ENCODE data around the gene HMGCL.

The HMGCL gene

GRCh38 chr1:23779826-23780371 is 45.3 kb downstream of the HMGCL start:
- no peak for DNase-seq (ENCODE audit: low spot score)
- TF ChIP-seq CTCF (IDR thresholded peaks at IDR 0.05): no peak
- Histone ChIP-seq H3K27ac (no peak overlapping the region), H3K4me3 (peak overlapping the region; percentile 96)

DNA sequence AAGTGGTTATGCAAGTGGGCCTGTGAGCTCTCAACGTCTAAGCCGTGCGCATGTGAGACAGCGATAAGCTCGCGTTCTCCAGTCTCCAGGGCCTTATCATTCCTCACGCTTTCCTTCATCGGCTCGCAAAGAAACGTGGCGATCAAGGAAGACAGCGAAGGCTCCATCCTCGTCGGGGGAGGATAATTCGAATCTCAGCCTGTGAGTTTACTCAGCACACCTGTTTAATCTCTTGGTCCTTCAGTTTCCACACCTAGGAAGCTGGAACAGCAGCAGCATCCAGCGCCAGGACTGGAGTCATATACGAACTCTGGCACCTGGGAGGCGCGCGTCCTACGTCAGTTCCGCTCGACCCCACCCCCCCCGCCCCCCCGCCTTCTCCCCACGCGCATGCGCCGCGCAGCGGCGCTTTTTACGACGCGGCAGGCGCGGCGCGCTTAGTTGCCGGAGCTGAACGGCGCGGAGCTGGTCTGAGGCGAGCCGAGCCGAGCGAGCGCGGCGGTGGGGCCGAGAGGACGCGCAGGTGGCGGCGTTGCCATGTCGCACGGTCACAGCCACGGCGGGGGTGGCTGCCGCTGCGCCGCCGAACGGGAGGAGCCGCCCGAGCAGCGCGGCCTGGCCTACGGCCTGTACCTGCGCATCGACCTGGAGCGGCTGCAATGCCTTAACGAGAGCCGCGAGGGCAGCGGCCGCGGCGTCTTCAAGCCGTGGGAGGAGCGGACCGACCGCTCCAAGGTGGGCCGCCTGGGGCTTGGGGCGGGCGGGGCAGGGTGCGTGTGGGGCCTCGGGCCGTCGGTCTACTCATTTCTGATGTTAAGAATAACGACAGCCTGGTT is 47.0 kb downstream of the HMGCL start, which contains the start of gene PITHD1:
TSS of gene PITHD1 (plus strand) at position 440 of the 836 bp plus-strand sequence. CDS start at position 538, 98 bp downstream.
- Histone ChIP-seq H3K27ac (peak within 1 kb of the TSS; percentile 87 to 89), H3K4me3 (peak within 1 kb of the TSS; percentile 96)
- peak; percentile 92 for DNase-seq (ENCODE audit: low spot score)
- no peak for TF ChIP-seq CTCF (IDR thresholded peaks at IDR 0.05)

- Histone ChIP-seq H3K4me3 (no peak overlapping the region), H3K27ac (no peak overlapping the region)
- no peak for TF ChIP-seq CTCF (IDR thresholded peaks at IDR 0.05)
- DNase-seq (ENCODE audit: low spot score): no peak
Measured at GRCh38 chr1:23776217-23776616, 49.0 kb downstream of the HMGCL start.

- DNase-seq (ENCODE audit: low spot score): no peak
- H3K27ac ChIP-seq: no peak overlapping the region
Measured at GRCh38 chr1:23774174-23774880, 50.9 kb downstream of the HMGCL start.

GRCh38 chr1:23772854-23773242 is 52.4 kb downstream of the HMGCL start:
- no peak for TF ChIP-seq CTCF (IDR thresholded peaks at IDR 0.05)
- H3K4me3 ChIP-seq: no peak overlapping the region
- H3K27ac ChIP-seq: no peak overlapping the region
- DNase-seq (ENCODE audit: low spot score): no peak

More at GRCh38 chr1:23774174-23774880, 50.9 kb downstream of the HMGCL start:
- TF ChIP-seq CTCF (IDR thresholded peaks at IDR 0.05): no peak
- H3K4me3 ChIP-seq: no peak overlapping the region

DNA sequence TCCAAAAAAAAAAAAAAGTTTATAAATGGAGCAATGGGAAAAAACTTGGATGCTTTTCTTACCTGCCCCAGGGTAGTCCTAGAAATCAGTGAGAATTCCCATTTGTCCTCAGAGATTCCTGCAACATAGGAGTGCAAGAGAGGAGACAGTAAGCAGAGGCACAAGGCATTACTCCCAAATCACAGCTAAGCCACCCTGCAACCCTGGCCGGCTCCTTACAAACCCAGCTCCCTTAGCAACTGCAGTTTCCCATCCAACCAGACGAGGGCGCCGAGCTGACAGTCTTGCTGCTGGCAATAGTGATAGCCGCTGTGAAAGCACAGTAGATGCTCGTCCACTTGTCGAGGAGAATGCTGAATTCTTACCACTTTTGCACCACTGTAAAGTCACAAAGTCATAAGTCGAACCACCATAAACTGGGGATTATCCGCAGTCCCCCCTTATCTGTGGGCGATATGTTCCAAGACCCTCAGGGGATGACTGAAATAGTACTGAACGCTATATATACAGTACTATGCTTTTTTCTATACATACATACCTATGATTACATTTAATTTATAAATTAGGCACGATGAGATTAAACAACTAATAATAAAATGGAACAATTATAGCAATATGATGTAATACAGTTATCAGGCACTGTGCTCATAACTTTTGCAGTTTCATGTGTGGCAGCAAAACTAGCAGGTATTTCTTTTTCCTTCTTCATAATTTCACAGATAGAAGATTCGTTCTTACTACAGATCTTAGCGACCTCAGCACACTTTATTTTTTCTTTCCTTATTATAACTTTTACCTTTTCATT is 53.0 kb downstream of the HMGCL start:
- no peak for TF ChIP-seq CTCF (IDR thresholded peaks at IDR 0.05)
- DNase-seq (ENCODE audit: low spot score): no peak
- Histone ChIP-seq H3K4me3 (peak overlapping the region; percentile 36), H3K27ac (no peak overlapping the region)
